ENCODE results near the gene TRMT2A.
"Not testable (repeated sequence)": the region's sequence is repeated elsewhere in the genome, so short reads cannot be mapped to it uniquely, and the experiment has no call there.

Gene TRMT2A

GRCh38 chr22:20069331-20070042 is 47.5 kb downstream of the TRMT2A start:
- Histone ChIP-seq H3K36me3 (ENCODE audit: control insufficient read depth, insufficient read depth, low read length) (peaks cover 6% of the 10 kb centered on the region), H3K4me1 (ENCODE audit: control insufficient read depth, insufficient read depth, low read length, poor library complexity, severe bottlenecking) (no peaks in the 10 kb centered on the region), H3K27me3 (replicated peaks; ENCODE audit: control insufficient read depth, insufficient read depth, low read length, poor library complexity, severe bottlenecking) (no peaks in the 10 kb centered on the region), H3K9me3 (ENCODE audit: control insufficient read depth, low read length) (no peaks in the 10 kb centered on the region), H3K4me3 (ENCODE audit: insufficient read depth, low read depth, low read length, poor library complexity, severe bottlenecking) (no peak overlapping the region), H3K27ac (ENCODE audit: insufficient read depth, low read length, poor library complexity, severe bottlenecking) (no peak overlapping the region)
- no peak for DNase-seq

- DNase-seq: no peak
- H3K4me3 ChIP-seq (ENCODE audit: insufficient read depth, low read depth, low read length, poor library complexity, severe bottlenecking): no peak overlapping the region
- H3K9me3 ChIP-seq (ENCODE audit: control insufficient read depth, low read length): no peaks in the 10 kb centered on the region
Observed at GRCh38 chr22:20068640-20069039, 48.4 kb downstream of the TRMT2A start.

GRCh38 chr22:20067384-20067682 is 49.7 kb downstream of the TRMT2A start:
- H3K27ac ChIP-seq (ENCODE audit: insufficient read depth, low read length, poor library complexity, severe bottlenecking); H3K27me3 ChIP-seq (replicated peaks; ENCODE audit: control insufficient read depth, insufficient read depth, low read length, poor library complexity, severe bottlenecking); H3K4me1 ChIP-seq (ENCODE audit: control insufficient read depth, insufficient read depth, low read length, poor library complexity, severe bottlenecking); DNase-seq; H3K9me3 ChIP-seq (ENCODE audit: control insufficient read depth, low read length); H3K4me3 ChIP-seq (ENCODE audit: insufficient read depth, low read depth, low read length, poor library complexity, severe bottlenecking): not testable (repeated sequence)
- H3K36me3 ChIP-seq (ENCODE audit: control insufficient read depth, insufficient read depth, low read length): peaks cover 25% of the 10 kb centered on the region

More at GRCh38 chr22:20068640-20069039, 48.4 kb downstream of the TRMT2A start:
- Histone ChIP-seq H3K27me3 (replicated peaks; ENCODE audit: control insufficient read depth, insufficient read depth, low read length, poor library complexity, severe bottlenecking) (no peaks in the 10 kb centered on the region), H3K27ac (ENCODE audit: insufficient read depth, low read length, poor library complexity, severe bottlenecking) (no peak overlapping the region), H3K36me3 (ENCODE audit: control insufficient read depth, insufficient read depth, low read length) (peaks cover 12% of the 10 kb centered on the region), H3K4me1 (ENCODE audit: control insufficient read depth, insufficient read depth, low read length, poor library complexity, severe bottlenecking) (no peaks in the 10 kb centered on the region)

GRCh38 chr22:20066617-20067383 is 50.2 kb downstream of the TRMT2A start:
- no peaks in the 10 kb centered on the region for H3K27me3 ChIP-seq (replicated peaks; ENCODE audit: control insufficient read depth, insufficient read depth, low read length, poor library complexity, severe bottlenecking)
- no peaks in the 10 kb centered on the region for H3K9me3 ChIP-seq (ENCODE audit: control insufficient read depth, low read length)
- H3K4me3 ChIP-seq (ENCODE audit: insufficient read depth, low read depth, low read length, poor library complexity, severe bottlenecking): no peak overlapping the region
- H3K27ac ChIP-seq (ENCODE audit: insufficient read depth, low read length, poor library complexity, severe bottlenecking): no peak overlapping the region
- peaks cover 30% of the 10 kb centered on the region for H3K36me3 ChIP-seq (ENCODE audit: control insufficient read depth, insufficient read depth, low read length)
- DNase-seq: no peak
- H3K4me1 ChIP-seq (ENCODE audit: control insufficient read depth, insufficient read depth, low read length, poor library complexity, severe bottlenecking): no peaks in the 10 kb centered on the region

- no peak for DNase-seq
- Histone ChIP-seq H3K4me1 (ENCODE audit: control insufficient read depth, insufficient read depth, low read length, poor library complexity, severe bottlenecking) (no peaks in the 10 kb centered on the region), H3K9me3 (ENCODE audit: control insufficient read depth, low read length) (no peaks in the 10 kb centered on the region), H3K4me3 (ENCODE audit: insufficient read depth, low read depth, low read length, poor library complexity, severe bottlenecking) (no peak overlapping the region), H3K27ac (ENCODE audit: insufficient read depth, low read length, poor library complexity, severe bottlenecking) (no peak overlapping the region), H3K27me3 (replicated peaks; ENCODE audit: control insufficient read depth, insufficient read depth, low read length, poor library complexity, severe bottlenecking) (no peaks in the 10 kb centered on the region), H3K36me3 (ENCODE audit: control insufficient read depth, insufficient read depth, low read length) (peaks cover 37% of the 10 kb centered on the region)
Observed at GRCh38 chr22:20065896-20066616, 51.0 kb downstream of the TRMT2A start.

- H3K4me3 ChIP-seq (ENCODE audit: insufficient read depth, low read depth, low read length, poor library complexity, severe bottlenecking): no peak overlapping the region
- H3K27ac ChIP-seq (ENCODE audit: insufficient read depth, low read length, poor library complexity, severe bottlenecking): no peak overlapping the region
- peaks cover 43% of the 10 kb centered on the region for H3K36me3 ChIP-seq (ENCODE audit: control insufficient read depth, insufficient read depth, low read length)
- no peaks in the 10 kb centered on the region for H3K4me1 ChIP-seq (ENCODE audit: control insufficient read depth, insufficient read depth, low read length, poor library complexity, severe bottlenecking)
- no peaks in the 10 kb centered on the region for H3K9me3 ChIP-seq (ENCODE audit: control insufficient read depth, low read length)
- DNase-seq: no peak
- H3K27me3 ChIP-seq (replicated peaks; ENCODE audit: control insufficient read depth, insufficient read depth, low read length, poor library complexity, severe bottlenecking): no peaks in the 10 kb centered on the region
Observed at GRCh38 chr22:20064545-20065262, 52.3 kb downstream of the TRMT2A start.

GRCh38 chr22:20064140-20064480 is 52.9 kb downstream of the TRMT2A start:
- no peak for DNase-seq
- no peak overlapping the region for H3K27ac ChIP-seq (ENCODE audit: insufficient read depth, low read length, poor library complexity, severe bottlenecking)
- no peaks in the 10 kb centered on the region for H3K9me3 ChIP-seq (ENCODE audit: control insufficient read depth, low read length)
- no peak overlapping the region for H3K4me3 ChIP-seq (ENCODE audit: insufficient read depth, low read depth, low read length, poor library complexity, severe bottlenecking)
- H3K27me3 ChIP-seq (replicated peaks; ENCODE audit: control insufficient read depth, insufficient read depth, low read length, poor library complexity, severe bottlenecking): no peaks in the 10 kb centered on the region
- H3K36me3 ChIP-seq (ENCODE audit: control insufficient read depth, insufficient read depth, low read length): peaks cover 43% of the 10 kb centered on the region
- H3K4me1 ChIP-seq (ENCODE audit: control insufficient read depth, insufficient read depth, low read length, poor library complexity, severe bottlenecking): no peaks in the 10 kb centered on the region

GRCh38 chr22:20063271-20064139 is 53.5 kb downstream of the TRMT2A start:
- no peak overlapping the region for H3K4me3 ChIP-seq (ENCODE audit: insufficient read depth, low read depth, low read length, poor library complexity, severe bottlenecking)
- no peak overlapping the region for H3K27ac ChIP-seq (ENCODE audit: insufficient read depth, low read length, poor library complexity, severe bottlenecking)
- peaks cover 43% of the 10 kb centered on the region for H3K36me3 ChIP-seq (ENCODE audit: control insufficient read depth, insufficient read depth, low read length)
- no peaks in the 10 kb centered on the region for H3K4me1 ChIP-seq (ENCODE audit: control insufficient read depth, insufficient read depth, low read length, poor library complexity, severe bottlenecking)
- H3K27me3 ChIP-seq (replicated peaks; ENCODE audit: control insufficient read depth, insufficient read depth, low read length, poor library complexity, severe bottlenecking): no peaks in the 10 kb centered on the region
- no peaks in the 10 kb centered on the region for H3K9me3 ChIP-seq (ENCODE audit: control insufficient read depth, low read length)
- no peak for DNase-seq

GRCh38 chr22:20062766-20063083 is 54.3 kb downstream of the TRMT2A start:
- Histone ChIP-seq H3K27ac (ENCODE audit: insufficient read depth, low read length, poor library complexity, severe bottlenecking) (no peak overlapping the region), H3K27me3 (replicated peaks; ENCODE audit: control insufficient read depth, insufficient read depth, low read length, poor library complexity, severe bottlenecking) (no peaks in the 10 kb centered on the region), H3K4me3 (ENCODE audit: insufficient read depth, low read depth, low read length, poor library complexity, severe bottlenecking) (no peak overlapping the region), H3K36me3 (ENCODE audit: control insufficient read depth, insufficient read depth, low read length) (peaks cover 43% of the 10 kb centered on the region), H3K9me3 (ENCODE audit: control insufficient read depth, low read length) (no peaks in the 10 kb centered on the region), H3K4me1 (ENCODE audit: control insufficient read depth, insufficient read depth, low read length, poor library complexity, severe bottlenecking) (no peaks in the 10 kb centered on the region)
- no peak for DNase-seq
